IPS-20b (cell line): ENCODE data around the gene FBLN1.

ENCODE experiments used
- H3K27ac ChIP-seq: one replicate; pipeline ENCODE4 v1.5.1; 2013; ENCODE audit warnings: low read length
- H3K27me3 ChIP-seq: 2 replicates; pipeline ENCODE4 v1.6.1; 2013; ENCODE audit warnings: mild to moderate bottlenecking, low read length, inconsistent platforms; ENCODE audit not compliant: insufficient read depth
- H3K36me3 ChIP-seq: 2 replicates; pipeline ENCODE4 v1.6.1; 2013; ENCODE audit warnings: low read depth, mild to moderate bottlenecking, inconsistent platforms, low read length, moderate library complexity; ENCODE audit not compliant: insufficient read depth
- H3K4me1 ChIP-seq: 2 replicates; pipeline ENCODE4 v1.6.1; 2013; ENCODE audit warnings: mild to moderate bottlenecking, control low read depth, inconsistent platforms, low read length, moderate library complexity; ENCODE audit not compliant: insufficient read depth
- H3K4me3 ChIP-seq: 2 replicates; pipeline ENCODE4 v1.5.1; 2013; ENCODE audit warnings: mild to moderate bottlenecking, low read length, inconsistent platforms
- H3K9ac ChIP-seq: 2 replicates; pipeline ENCODE4 v1.6.1; 2013; ENCODE audit warnings: low read depth, mild to moderate bottlenecking, inconsistent platforms, low read length, moderate library complexity
- H3K9me3 ChIP-seq: 2 replicates; pipeline ENCODE4 v1.6.1; 2013; ENCODE audit warnings: mild to moderate bottlenecking, low read depth, low read length, inconsistent platforms; ENCODE audit not compliant: insufficient read depth

Gene FBLN1

DNA sequence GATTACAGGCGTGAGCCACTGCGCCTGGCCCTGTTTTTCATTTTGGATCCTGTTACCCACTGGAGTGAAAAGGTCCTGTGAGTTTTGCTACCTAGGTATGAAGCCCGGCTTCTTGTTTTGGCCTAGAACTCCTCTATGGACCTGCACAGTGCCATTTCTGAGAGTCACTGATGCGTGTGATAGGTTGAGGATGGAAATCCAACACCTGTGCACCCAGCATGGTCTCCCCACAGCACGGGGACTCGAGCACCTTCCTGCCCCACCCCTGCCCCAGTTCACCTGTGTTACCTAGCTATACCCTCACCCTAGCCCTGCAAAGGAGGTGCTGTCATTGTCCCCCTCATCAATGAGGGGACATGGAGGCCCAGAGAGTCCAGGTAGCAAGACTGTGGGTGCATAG is 5.1 kb downstream of the FBLN1 start:
- H3K9ac ChIP-seq: no peak overlapping the region
- no peaks in the 10 kb centered on the region for H3K27me3 ChIP-seq
- no peak overlapping the region for H3K4me3 ChIP-seq
- peaks cover 39% of the 10 kb centered on the region; the same call in 1 of the 2 replicates for H3K4me1 ChIP-seq
- no peaks in the 10 kb centered on the region for H3K9me3 ChIP-seq
- H3K27ac ChIP-seq: no peak overlapping the region
- no peaks in the 10 kb centered on the region; the same call in 1 of the 2 replicates for H3K36me3 ChIP-seq

GRCh38 chr22:45508814-45509213 is 6.1 kb downstream of the FBLN1 start:
- Histone ChIP-seq H3K27me3 (no peaks in the 10 kb centered on the region), H3K9me3 (no peaks in the 10 kb centered on the region), H3K4me3 (no peak overlapping the region), H3K27ac (no peak overlapping the region), H3K9ac (no peak overlapping the region), H3K36me3 (no peaks in the 10 kb centered on the region; the same call in 1 of the 2 replicates), H3K4me1 (peaks cover 41% of the 10 kb centered on the region; the same call in 1 of the 2 replicates)

GRCh38 chr22:45510376-45511232 is 7.9 kb downstream of the FBLN1 start:
- H3K4me3 ChIP-seq: no peak overlapping the region
- H3K27me3 ChIP-seq: no peaks in the 10 kb centered on the region
- H3K9ac ChIP-seq: peak overlapping the region; percentile 51; the same call in 1 of the 2 replicates
- H3K27ac ChIP-seq: no peak overlapping the region
- peaks cover 6% of the 10 kb centered on the region for H3K36me3 ChIP-seq
- no peaks in the 10 kb centered on the region for H3K9me3 ChIP-seq
- H3K4me1 ChIP-seq: peaks cover 34% of the 10 kb centered on the region; the same call in 1 of the 2 replicates

DNA sequence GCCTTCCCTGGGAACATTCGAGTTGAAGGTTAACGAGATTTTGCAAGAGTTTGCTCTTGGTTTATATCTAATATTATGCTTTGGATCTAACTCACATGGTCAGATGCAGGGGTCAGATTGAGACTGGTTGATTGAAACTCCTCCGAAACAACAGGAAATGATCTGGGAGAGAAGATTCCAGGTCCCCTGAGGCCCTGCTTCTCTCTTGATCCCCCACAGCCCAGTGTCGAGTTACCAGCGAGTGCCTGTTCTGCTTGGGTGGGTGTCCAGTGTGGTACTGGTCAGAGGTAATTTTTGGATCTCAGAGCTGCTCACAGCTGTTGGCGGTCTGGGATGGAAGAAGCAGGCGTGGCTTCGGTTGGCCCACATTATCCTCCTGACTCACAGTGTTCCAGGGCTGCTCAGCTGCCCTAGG is 9.2 kb downstream of the FBLN1 start:
- no peaks in the 10 kb centered on the region for H3K9me3 ChIP-seq
- no peaks in the 10 kb centered on the region for H3K27me3 ChIP-seq
- H3K4me1 ChIP-seq: peaks cover 30% of the 10 kb centered on the region; the same call in 1 of the 2 replicates
- peaks cover 6% of the 10 kb centered on the region for H3K36me3 ChIP-seq
- H3K4me3 ChIP-seq: no peak overlapping the region
- H3K9ac ChIP-seq: no peak overlapping the region
- no peak overlapping the region for H3K27ac ChIP-seq

- no peaks in the 10 kb centered on the region for H3K9me3 ChIP-seq
- no peak overlapping the region for H3K27ac ChIP-seq
- H3K27me3 ChIP-seq: no peaks in the 10 kb centered on the region
- no peak overlapping the region for H3K4me3 ChIP-seq
- H3K9ac ChIP-seq: no peak overlapping the region
- H3K4me1 ChIP-seq: peaks cover 32% of the 10 kb centered on the region; the same call in 1 of the 2 replicates
- H3K36me3 ChIP-seq: peaks cover 6% of the 10 kb centered on the region
Measured at GRCh38 chr22:45512363-45512762, 9.7 kb downstream of the FBLN1 start.

GRCh38 chr22:45515676-45516075 is 13.0 kb downstream of the FBLN1 start:
- no peak overlapping the region for H3K27ac ChIP-seq
- H3K36me3 ChIP-seq: peaks cover 29% of the 10 kb centered on the region
- no peak overlapping the region for H3K9ac ChIP-seq
- peaks cover 15% of the 10 kb centered on the region; the same call in 1 of the 2 replicates for H3K4me1 ChIP-seq
- no peaks in the 10 kb centered on the region for H3K27me3 ChIP-seq
- H3K4me3 ChIP-seq: no peak overlapping the region
- no peaks in the 10 kb centered on the region for H3K9me3 ChIP-seq

DNA sequence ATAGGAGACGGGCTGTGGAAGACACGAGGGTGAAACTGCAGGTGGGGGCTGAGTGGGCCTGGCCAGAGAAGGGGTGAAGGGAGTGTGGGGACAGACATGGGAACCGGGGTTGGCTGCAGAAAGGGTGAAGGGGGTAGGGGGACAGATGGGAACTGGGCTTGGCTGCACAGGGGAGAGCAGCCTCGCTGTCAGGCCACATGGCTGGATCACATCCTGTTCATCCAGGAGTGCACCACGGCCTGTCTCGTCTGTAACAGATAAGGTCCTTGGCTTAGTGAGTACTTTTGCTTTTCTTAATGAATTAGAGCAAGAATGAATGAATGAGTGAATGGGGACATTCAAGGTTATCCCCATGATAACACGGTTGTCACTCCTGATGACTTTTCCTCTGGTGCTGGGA is 13.5 kb downstream of the FBLN1 start:
- no peak overlapping the region for H3K4me3 ChIP-seq
- no peaks in the 10 kb centered on the region for H3K27me3 ChIP-seq
- H3K36me3 ChIP-seq: peaks cover 34% of the 10 kb centered on the region
- no peak overlapping the region for H3K9ac ChIP-seq
- H3K27ac ChIP-seq: no peak overlapping the region
- H3K9me3 ChIP-seq: no peaks in the 10 kb centered on the region
- peaks cover 15% of the 10 kb centered on the region; the same call in 1 of the 2 replicates for H3K4me1 ChIP-seq

- no peaks in the 10 kb centered on the region for H3K9me3 ChIP-seq
- peaks cover 12% of the 10 kb centered on the region; the same call in 1 of the 2 replicates for H3K4me1 ChIP-seq
- no peak overlapping the region for H3K9ac ChIP-seq
- no peaks in the 10 kb centered on the region for H3K27me3 ChIP-seq
- H3K27ac ChIP-seq: no peak overlapping the region
- no peak overlapping the region for H3K4me3 ChIP-seq
- peaks cover 42% of the 10 kb centered on the region for H3K36me3 ChIP-seq
Measured at GRCh38 chr22:45516923-45517675, 14.4 kb downstream of the FBLN1 start.

- H3K27me3 ChIP-seq: no peaks in the 10 kb centered on the region
Measured at GRCh38 chr22:45518136-45518535, 15.5 kb downstream of the FBLN1 start.

GRCh38 chr22:45518580-45518991 is 15.9 kb downstream of the FBLN1 start:
- Histone ChIP-seq H3K36me3 (peaks cover 52% of the 10 kb centered on the region), H3K9me3 (no peaks in the 10 kb centered on the region), H3K27me3 (no peaks in the 10 kb centered on the region), H3K4me3 (no peak overlapping the region), H3K4me1 (peaks cover 4% of the 10 kb centered on the region; the same call in 1 of the 2 replicates), H3K27ac (no peak overlapping the region), H3K9ac (no peak overlapping the region)

More at GRCh38 chr22:45518136-45518535, 15.5 kb downstream of the FBLN1 start:
- Histone ChIP-seq H3K36me3 (peaks cover 50% of the 10 kb centered on the region), H3K4me3 (no peak overlapping the region), H3K27ac (no peak overlapping the region), H3K9me3 (no peaks in the 10 kb centered on the region), H3K9ac (no peak overlapping the region), H3K4me1 (peaks cover 4% of the 10 kb centered on the region; the same call in 1 of the 2 replicates)

GRCh38 chr22:45521178-45521577 is 18.5 kb downstream of the FBLN1 start:
- H3K36me3 ChIP-seq: peaks cover 66% of the 10 kb centered on the region
- no peaks in the 10 kb centered on the region for H3K9me3 ChIP-seq
- no peaks in the 10 kb centered on the region for H3K27me3 ChIP-seq
- H3K4me1 ChIP-seq: 0 out of 2 replicates have a peak, but pooled peaks cover 4% of the 10 kb centered on the region
- H3K4me3 ChIP-seq: no peak overlapping the region
- H3K27ac ChIP-seq: no peak overlapping the region
- H3K9ac ChIP-seq: no peak overlapping the region
